ENCODE results near the gene ATP6V0B.

ATP6V0B gene

GRCh38 chr1:44024031-44024902, 49.5 kb downstream of the ATP6V0B start:
- no peaks in the 10 kb centered on the region for H3K9me3 ChIP-seq (ENCODE audit: severe bottlenecking)
- DNase-seq, result no peak

DNA sequence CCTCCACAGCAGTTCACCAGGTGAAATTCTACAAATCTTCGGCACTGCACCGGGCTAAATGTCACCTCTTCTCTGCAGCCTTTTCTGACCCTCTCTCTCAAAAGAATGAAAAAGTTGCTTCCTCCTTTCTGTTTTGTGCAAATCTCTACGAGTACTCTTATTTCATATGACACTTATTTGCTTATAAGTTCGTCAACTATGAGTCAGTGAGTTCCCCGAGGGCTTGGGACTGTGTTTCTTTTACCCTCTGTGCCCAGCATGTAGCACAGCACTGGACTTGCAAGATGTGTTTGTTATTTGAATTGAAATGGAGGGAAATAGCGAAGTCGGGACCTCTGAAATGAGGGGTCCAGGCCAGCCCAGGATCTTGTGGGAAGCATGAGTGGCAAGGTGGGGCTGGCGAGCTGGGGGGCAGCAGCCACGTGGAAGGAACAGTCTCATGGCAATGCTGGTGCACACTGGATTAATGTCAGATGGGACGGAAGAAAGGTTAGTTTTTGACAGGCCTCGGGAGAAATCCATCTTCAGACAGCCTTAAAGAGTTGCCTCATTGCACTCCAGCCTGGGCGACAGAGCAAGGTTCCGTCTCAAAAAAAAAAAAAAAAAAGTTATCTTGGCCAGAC, 50.3 kb downstream of the ATP6V0B start:
- Histone ChIP-seq H3K4me3 (ENCODE audit: low read depth, low read length) (no peak overlapping the region), H3K27me3 (ENCODE audit: insufficient read depth, low read depth, severe bottlenecking) (no peaks in the 10 kb centered on the region), H3K9me3 (ENCODE audit: severe bottlenecking) (no peaks in the 10 kb centered on the region), H3K36me3 (no peaks in the 10 kb centered on the region; the same call in 1 of the 2 replicates), H3K27ac (no peak overlapping the region; the same call in 1 of the 2 replicates)
- no peak for DNase-seq
- TF ChIP-seq CTCF (IDR thresholded peaks at IDR 0.05; ENCODE audit: low read depth, low read length), result no peak

More at GRCh38 chr1:44024031-44024902, 49.5 kb downstream of the ATP6V0B start:
- no peak overlapping the region for H3K4me3 ChIP-seq (ENCODE audit: low read depth, low read length)
- H3K27ac ChIP-seq, result no peak overlapping the region
- H3K36me3 ChIP-seq, result no peaks in the 10 kb centered on the region; the same call in 1 of the 2 replicates
- no peaks in the 10 kb centered on the region for H3K27me3 ChIP-seq (ENCODE audit: insufficient read depth, low read depth, severe bottlenecking)
- no peak for TF ChIP-seq CTCF (IDR thresholded peaks at IDR 0.05; ENCODE audit: low read depth, low read length)

- Histone ChIP-seq H3K9me3 (ENCODE audit: severe bottlenecking) (no peaks in the 10 kb centered on the region), H3K36me3 (no peaks in the 10 kb centered on the region; the same call in 1 of the 2 replicates), H3K4me3 (ENCODE audit: low read depth, low read length) (no peak overlapping the region), H3K27ac (peak overlapping the region; percentile 77), H3K27me3 (ENCODE audit: insufficient read depth, low read depth, severe bottlenecking) (no peaks in the 10 kb centered on the region)
- no peak for TF ChIP-seq CTCF (IDR thresholded peaks at IDR 0.05; ENCODE audit: low read depth, low read length)
- peak; percentile 45 for DNase-seq
Observed at GRCh38 chr1:44025816-44026215, 51.1 kb downstream of the ATP6V0B start.

DNA sequence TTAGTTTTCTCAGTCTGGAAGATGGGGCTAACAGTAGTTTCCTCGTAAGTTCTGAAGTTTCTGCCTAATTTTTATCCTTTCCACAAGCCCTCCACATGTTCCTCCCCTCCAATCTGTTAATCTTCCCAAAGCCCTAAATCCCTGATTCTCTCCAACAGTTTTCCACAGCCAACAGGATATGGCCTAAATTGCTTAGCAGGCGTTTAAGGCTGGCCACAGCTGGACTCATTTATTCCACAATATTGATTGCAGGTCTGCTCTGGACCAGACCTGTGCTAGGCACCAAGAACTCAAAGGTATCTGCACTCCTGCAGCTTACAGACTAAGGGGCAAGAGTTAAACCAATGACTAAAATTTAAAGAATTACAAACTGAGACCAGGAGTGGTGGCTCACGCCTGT, 52.6 kb downstream of the ATP6V0B start:
- no peak for DNase-seq
- Histone ChIP-seq H3K27ac (no peak overlapping the region; the same call in 1 of the 2 replicates), H3K9me3 (ENCODE audit: severe bottlenecking) (no peaks in the 10 kb centered on the region), H3K36me3 (no peaks in the 10 kb centered on the region; the same call in 1 of the 2 replicates), H3K27me3 (ENCODE audit: insufficient read depth, low read depth, severe bottlenecking) (no peaks in the 10 kb centered on the region), H3K4me3 (ENCODE audit: low read depth, low read length) (no peak overlapping the region)
- TF ChIP-seq CTCF (IDR thresholded peaks at IDR 0.05; ENCODE audit: low read depth, low read length), result no peak

Data from WERI-Rb-1 (cell line).